Measurements from ENCODE around the gene RGCC. TPM values are rescaled to one million over a fixed set of nuclear protein-coding genes. Genes with fewer than 3 reads are reported as not detected.

The RGCC gene
- total RNA-seq, 6 experiments from 2014 or later = 0.51 to 4.9 (median 2.3) TPM; not detected in 1

DNA sequence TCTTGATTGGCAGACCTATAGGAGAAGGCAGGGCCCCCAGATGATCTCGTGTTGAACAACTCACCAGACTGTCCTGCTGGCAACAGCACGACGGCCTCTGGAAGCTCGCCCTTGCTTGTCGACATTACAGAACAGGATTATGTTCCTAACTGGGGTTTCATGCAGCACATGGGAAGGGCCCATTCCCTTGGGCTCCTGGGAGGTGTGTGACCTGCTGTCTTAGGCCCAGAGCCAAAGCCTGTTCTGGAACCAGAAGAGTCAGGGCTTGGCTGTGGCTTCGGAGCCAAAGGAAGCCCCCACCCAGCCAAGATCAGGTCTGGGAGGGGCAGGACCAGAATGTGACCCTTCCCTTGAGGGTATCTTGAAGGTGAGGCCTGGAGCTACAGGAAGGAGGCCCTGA, 36.9 kb downstream of the RGCC start:
- H3K27ac ChIP-seq = no peak overlapping the region
- intact Hi-C loops (cut with DNase I) = no loop called here
- ATAC-seq (no peak), DNase-seq (no peak)
- H3K4me1 ChIP-seq = no peaks in the 10 kb centered on the region
- no peak overlapping the region for H3K4me3 ChIP-seq
- 48% methylated on average over 3 of the region's 6 CpGs for WGBS (ENCODE audit: insufficient coverage, low coverage, low lambda C conversion rate, missing lambda C conversion rate)
- no peaks in the 10 kb centered on the region for H3K9me3 ChIP-seq
- no peaks in the 10 kb centered on the region for H3K36me3 ChIP-seq
- TF ChIP-seq, protein P1, sequence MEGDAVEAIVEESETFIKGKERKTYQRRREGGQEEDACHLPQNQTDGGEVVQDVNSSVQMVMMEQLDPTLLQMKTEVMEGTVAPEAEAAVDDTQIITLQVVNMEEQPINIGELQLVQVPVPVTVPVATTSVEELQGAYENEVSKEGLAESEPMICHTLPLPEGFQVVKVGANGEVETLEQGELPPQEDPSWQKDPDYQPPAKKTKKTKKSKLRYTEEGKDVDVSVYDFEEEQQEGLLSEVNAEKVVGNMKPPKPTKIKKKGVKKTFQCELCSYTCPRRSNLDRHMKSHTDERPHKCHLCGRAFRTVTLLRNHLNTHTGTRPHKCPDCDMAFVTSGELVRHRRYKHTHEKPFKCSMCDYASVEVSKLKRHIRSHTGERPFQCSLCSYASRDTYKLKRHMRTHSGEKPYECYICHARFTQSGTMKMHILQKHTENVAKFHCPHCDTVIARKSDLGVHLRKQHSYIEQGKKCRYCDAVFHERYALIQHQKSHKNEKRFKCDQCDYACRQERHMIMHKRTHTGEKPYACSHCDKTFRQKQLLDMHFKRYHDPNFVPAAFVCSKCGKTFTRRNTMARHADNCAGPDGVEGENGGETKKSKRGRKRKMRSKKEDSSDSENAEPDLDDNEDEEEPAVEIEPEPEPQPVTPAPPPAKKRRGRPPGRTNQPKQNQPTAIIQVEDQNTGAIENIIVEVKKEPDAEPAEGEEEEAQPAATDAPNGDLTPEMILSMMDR (IDR thresholded peaks at IDR 0.05) = no peak
- TF ChIP-seq POLR2A (IDR thresholded peaks at IDR 0.05) = no peak
- no peaks in the 10 kb centered on the region for H3K27me3 ChIP-seq

GRCh38 chr13:41495044-41495443, 37.7 kb downstream of the RGCC start:
- Histone ChIP-seq H3K4me1 (no peaks in the 10 kb centered on the region), H3K4me3 (no peak overlapping the region), H3K36me3 (no peaks in the 10 kb centered on the region), H3K9me3 (no peaks in the 10 kb centered on the region), H3K27ac (no peak overlapping the region), H3K27me3 (no peaks in the 10 kb centered on the region)
- intact Hi-C loops (cut with DNase I) = no loop called here
- WGBS (ENCODE audit: insufficient coverage, low coverage, low lambda C conversion rate, missing lambda C conversion rate) = 20% methylated on average over 5 of the region's 5 CpGs
- DNase-seq (no peak), ATAC-seq (no peak)
- TF ChIP-seq, protein P1 (IDR thresholded peaks at IDR 0.05) = no peak
- no peak for TF ChIP-seq POLR2A (IDR thresholded peaks at IDR 0.05)

DNA sequence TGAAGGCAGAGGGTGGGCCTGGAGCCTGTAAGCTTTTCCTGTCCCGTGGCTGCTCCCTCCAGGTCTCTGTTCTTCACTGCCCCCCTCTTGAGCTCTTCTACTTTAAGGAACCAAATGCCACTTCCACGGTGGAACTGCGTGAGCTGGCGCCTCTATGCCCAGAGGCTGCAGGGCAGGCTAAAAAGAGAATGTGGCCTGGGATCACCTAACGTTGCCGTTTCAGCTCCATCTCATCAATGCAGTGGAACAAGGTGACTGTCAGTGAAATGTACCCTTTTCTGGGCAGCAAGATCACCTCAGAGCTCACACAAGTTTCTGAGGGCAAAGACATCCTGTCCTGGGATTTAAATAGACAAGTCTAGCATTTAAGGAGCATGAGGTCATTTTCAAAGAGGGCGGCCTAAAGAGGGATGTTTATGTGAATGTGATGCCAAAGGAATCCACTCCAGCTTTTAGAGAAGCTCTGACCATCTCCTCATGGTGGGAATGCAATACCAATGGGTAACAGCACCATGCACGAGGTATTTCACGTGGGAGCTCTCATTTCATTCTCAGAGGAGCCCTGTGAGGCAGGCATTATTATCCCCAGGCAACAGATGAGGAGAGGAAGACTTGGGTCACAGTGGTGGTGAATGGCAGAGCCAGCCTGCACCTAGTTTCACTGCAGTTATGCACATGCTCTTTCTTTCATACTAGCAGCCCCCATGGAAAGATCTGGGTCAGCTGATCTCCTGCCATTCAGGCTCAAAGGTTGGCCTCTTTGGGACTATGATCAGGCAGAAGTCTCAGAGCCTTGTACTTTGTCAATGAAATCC, 39.3 kb downstream of the RGCC start:
- Histone ChIP-seq H3K27ac (no peak overlapping the region), H3K4me3 (no peak overlapping the region), H3K9me3 (no peaks in the 10 kb centered on the region), H3K27me3 (no peaks in the 10 kb centered on the region), H3K4me1 (no peaks in the 10 kb centered on the region), H3K36me3 (no peaks in the 10 kb centered on the region)
- intact Hi-C loops (cut with DNase I) = no loop called here
- 34% methylated on average over 6 of the region's 9 CpGs for WGBS (ENCODE audit: insufficient coverage, low coverage, low lambda C conversion rate, missing lambda C conversion rate)
- TF ChIP-seq, protein P1 (IDR thresholded peaks at IDR 0.05) = no peak
- no peak for TF ChIP-seq POLR2A (IDR thresholded peaks at IDR 0.05)
- ATAC-seq (no peak), DNase-seq (no peak)

- TF ChIP-seq, protein P1 (IDR thresholded peaks at IDR 0.05) = no peak
- no peak for TF ChIP-seq POLR2A (IDR thresholded peaks at IDR 0.05)
- H3K36me3 ChIP-seq = no peaks in the 10 kb centered on the region
- intact Hi-C loops (cut with DNase I) = no loop called here
Measured at GRCh38 chr13:41497436-41497835, 40.1 kb downstream of the RGCC start.

More at GRCh38 chr13:41497436-41497835, 40.1 kb downstream of the RGCC start:
- DNase-seq = no peak
- H3K4me1 ChIP-seq = no peaks in the 10 kb centered on the region
- WGBS (ENCODE audit: insufficient coverage, low coverage, low lambda C conversion rate, missing lambda C conversion rate) = 81% methylated on average over 3 of the region's 5 CpGs
- H3K27me3 ChIP-seq = no peaks in the 10 kb centered on the region
- no peak overlapping the region for H3K4me3 ChIP-seq
- no peaks in the 10 kb centered on the region for H3K9me3 ChIP-seq
- no peak overlapping the region for H3K27ac ChIP-seq
- ATAC-seq = no peak
